SK-N-SH (cell line): ENCODE results near the gene HSD17B1.

ENCODE experiments used
- FOSL2 ChIP-seq: IDR thresholded peaks from 2 replicates; pipeline ENCODE4 v1.4.0; 2012; ENCODE audit warnings: low read depth, mild to moderate bottlenecking, moderate library complexity, borderline replicate concordance
- POLR2AphosphoS5 ChIP-seq: IDR thresholded peaks from 2 replicates; pipeline ENCODE4 v1.6.1; 2012; ENCODE audit warnings: low read depth, low read length
- TF ChIP-seq, protein P1 (sequence below): fragments of 200-600 bp; sonication (generic); IDR thresholded peaks from 2 replicates; pipeline ENCODE4 v1.6.1; 2017; ENCODE audit warnings: antibody characterized with exemption, mild to moderate bottlenecking, moderate library complexity

DNA sequence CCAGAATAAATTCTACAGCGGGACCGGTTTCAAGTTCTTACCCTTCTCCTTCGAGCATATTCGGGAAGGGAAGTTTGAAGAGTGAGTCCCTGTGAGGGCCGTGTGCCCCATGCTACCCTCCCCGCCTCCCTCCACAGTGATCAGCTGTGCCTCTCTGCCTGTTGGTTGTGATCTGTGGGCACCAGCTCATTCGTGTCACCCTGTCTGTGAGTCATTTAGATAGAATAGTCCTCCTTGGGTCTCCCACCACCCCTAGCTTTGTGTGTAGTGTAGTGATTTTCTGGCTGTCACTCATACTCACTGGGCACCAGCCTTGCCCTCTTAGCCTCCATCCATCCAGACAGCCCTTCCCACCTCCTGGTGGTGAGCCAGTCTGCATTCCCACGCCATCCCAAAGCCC is 31.7 kb upstream of the HSD17B1 start:
- TF ChIP-seq POLR2AphosphoS5 (no peak), FOSL2 (no peak)
- TF ChIP-seq, protein P1, sequence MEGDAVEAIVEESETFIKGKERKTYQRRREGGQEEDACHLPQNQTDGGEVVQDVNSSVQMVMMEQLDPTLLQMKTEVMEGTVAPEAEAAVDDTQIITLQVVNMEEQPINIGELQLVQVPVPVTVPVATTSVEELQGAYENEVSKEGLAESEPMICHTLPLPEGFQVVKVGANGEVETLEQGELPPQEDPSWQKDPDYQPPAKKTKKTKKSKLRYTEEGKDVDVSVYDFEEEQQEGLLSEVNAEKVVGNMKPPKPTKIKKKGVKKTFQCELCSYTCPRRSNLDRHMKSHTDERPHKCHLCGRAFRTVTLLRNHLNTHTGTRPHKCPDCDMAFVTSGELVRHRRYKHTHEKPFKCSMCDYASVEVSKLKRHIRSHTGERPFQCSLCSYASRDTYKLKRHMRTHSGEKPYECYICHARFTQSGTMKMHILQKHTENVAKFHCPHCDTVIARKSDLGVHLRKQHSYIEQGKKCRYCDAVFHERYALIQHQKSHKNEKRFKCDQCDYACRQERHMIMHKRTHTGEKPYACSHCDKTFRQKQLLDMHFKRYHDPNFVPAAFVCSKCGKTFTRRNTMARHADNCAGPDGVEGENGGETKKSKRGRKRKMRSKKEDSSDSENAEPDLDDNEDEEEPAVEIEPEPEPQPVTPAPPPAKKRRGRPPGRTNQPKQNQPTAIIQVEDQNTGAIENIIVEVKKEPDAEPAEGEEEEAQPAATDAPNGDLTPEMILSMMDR, result no peak
